ENCODE data around the gene TLR6.
A peak's percentile ranks its signal among the peaks of the same experiment; 100 is the strongest.

TLR6 gene

GRCh38 chr4:38870098-38870808 lies 13.6 kb upstream of the TLR6 start:
- Histone ChIP-seq H3K4me3 (ENCODE audit: low read depth, low read length) (no peak overlapping the region), H3K27me3 (replicated peaks) (no peaks in the 10 kb centered on the region), H3K27ac (no peak overlapping the region), H3K36me3 (replicated peaks) (peaks cover 23% of the 10 kb centered on the region)
- in situ Hi-C loops (cut with HindIII; ENCODE audit: low pct_ligation_motif_present, low sequenced_read_pairs), result no loop called here
- no peak for DNase-seq
- TF ChIP-seq, protein P1, sequence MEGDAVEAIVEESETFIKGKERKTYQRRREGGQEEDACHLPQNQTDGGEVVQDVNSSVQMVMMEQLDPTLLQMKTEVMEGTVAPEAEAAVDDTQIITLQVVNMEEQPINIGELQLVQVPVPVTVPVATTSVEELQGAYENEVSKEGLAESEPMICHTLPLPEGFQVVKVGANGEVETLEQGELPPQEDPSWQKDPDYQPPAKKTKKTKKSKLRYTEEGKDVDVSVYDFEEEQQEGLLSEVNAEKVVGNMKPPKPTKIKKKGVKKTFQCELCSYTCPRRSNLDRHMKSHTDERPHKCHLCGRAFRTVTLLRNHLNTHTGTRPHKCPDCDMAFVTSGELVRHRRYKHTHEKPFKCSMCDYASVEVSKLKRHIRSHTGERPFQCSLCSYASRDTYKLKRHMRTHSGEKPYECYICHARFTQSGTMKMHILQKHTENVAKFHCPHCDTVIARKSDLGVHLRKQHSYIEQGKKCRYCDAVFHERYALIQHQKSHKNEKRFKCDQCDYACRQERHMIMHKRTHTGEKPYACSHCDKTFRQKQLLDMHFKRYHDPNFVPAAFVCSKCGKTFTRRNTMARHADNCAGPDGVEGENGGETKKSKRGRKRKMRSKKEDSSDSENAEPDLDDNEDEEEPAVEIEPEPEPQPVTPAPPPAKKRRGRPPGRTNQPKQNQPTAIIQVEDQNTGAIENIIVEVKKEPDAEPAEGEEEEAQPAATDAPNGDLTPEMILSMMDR (IDR thresholded peaks at IDR 0.05; ENCODE audit: low read depth, low read length, missing control alignments), result no peak

DNA sequence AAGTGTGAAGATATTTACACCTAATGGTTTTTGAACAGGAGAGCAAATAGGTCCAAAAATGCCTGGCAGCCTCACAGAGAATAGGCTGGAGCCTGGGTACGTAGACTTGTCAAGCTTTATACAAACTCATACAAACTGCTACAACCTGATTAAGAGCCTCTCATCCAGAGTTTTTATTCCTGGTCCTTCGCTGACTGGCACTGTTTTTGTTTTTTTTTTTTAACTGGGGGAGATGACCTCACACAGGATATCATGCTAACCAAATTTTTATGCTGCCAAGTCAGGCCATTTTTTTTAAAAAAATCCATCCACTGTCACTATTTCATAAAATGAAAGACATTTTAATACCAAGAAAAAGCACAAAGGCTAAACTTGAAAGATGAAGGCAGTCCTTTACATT lies 12.9 kb upstream of the TLR6 start:
- Histone ChIP-seq H3K36me3 (replicated peaks) (peaks cover 23% of the 10 kb centered on the region), H3K4me3 (ENCODE audit: low read depth, low read length) (peak overlapping the region; percentile 65), H3K27me3 (replicated peaks) (no peaks in the 10 kb centered on the region), H3K27ac (peak overlapping the region; percentile 93)
- DNase-seq, result no peak
- in situ Hi-C loops (cut with HindIII; ENCODE audit: low pct_ligation_motif_present, low sequenced_read_pairs), result no loop called here
- TF ChIP-seq, protein P1 (IDR thresholded peaks at IDR 0.05; ENCODE audit: low read depth, low read length, missing control alignments), result no peak

DNA sequence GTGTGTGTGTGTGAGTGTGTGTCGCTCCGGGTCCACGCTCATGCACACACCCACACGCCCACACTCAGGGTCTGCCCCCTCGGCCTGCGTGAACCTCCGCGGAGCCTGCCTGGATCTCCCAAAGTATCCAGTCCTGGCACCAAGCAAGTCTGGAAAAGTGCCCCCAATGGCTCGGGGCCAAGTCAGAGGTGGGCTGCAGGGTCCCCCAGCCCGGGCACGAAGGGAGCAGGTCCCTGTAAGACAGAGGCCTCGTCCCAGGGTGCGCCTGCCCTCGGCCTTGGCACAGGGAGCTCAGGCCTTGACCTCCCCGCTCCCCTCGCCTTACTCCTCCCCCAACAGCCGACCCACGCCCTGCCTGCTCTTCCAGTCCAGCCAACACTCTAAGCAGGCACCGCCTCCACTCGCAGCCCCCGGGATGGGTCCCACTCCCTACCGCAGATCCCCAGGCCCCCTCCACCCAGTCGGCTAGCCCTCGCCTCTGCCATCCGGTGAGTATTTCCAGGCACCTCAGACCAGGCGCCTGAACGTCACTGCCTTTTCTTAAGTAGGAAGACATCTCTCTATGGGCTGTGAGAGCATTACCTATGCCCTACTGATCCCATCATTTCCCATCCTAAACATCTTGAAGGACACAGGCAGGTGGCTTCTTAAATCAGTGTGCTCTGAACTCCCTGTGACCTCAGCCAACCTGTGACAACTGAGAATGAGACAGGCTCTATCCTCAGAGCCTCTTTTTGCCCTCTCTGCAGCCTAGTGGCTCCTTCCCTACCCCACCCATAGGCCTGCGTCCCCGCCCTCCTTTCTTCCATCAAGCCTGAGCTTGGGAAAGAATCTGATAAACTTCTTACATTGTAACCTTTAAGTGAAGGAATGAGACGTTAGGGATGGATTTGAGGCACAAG lies 11.7 kb upstream of the TLR6 start:
- no peak for DNase-seq
- peak overlapping the region; percentile 93 for H3K27ac ChIP-seq
- in situ Hi-C loops (cut with HindIII; ENCODE audit: low pct_ligation_motif_present, low sequenced_read_pairs), result no loop called here
- H3K27me3 ChIP-seq (replicated peaks), result no peaks in the 10 kb centered on the region
- TF ChIP-seq, protein P1 (IDR thresholded peaks at IDR 0.05; ENCODE audit: low read depth, low read length, missing control alignments), result no peak
- peak overlapping the region; percentile 65 for H3K4me3 ChIP-seq (ENCODE audit: low read depth, low read length)
- H3K36me3 ChIP-seq (replicated peaks), result peaks cover 23% of the 10 kb centered on the region

GRCh38 chr4:38867478-38868058 lies 11.0 kb upstream of the TLR6 start, which contains the start of gene FAM114A1:
FAM114A1 (plus strand) TSS chr4:38867806; CDS start chr4:38878079, 10,273 bp downstream.
- no peaks in the 10 kb centered on the region for H3K27me3 ChIP-seq (replicated peaks)
- peak within 1 kb of the TSS; percentile 65 for H3K4me3 ChIP-seq (ENCODE audit: low read depth, low read length)
- TF ChIP-seq, protein P1 (IDR thresholded peaks at IDR 0.05; ENCODE audit: low read depth, low read length, missing control alignments), result no peak
- H3K36me3 ChIP-seq (replicated peaks), result peaks cover 18% of the 10 kb centered on the region
- DNase-seq, result peak; percentile 61
- peak within 1 kb of the TSS; percentile 93 for H3K27ac ChIP-seq
- in situ Hi-C loops (cut with HindIII; ENCODE audit: low pct_ligation_motif_present, low sequenced_read_pairs), result no loop called here

GRCh38 chr4:38866973-38867477 lies 10.4 kb upstream of the TLR6 start:
- TF ChIP-seq, protein P1 (IDR thresholded peaks at IDR 0.05; ENCODE audit: low read depth, low read length, missing control alignments), result no peak
- Histone ChIP-seq H3K27me3 (replicated peaks) (no peaks in the 10 kb centered on the region), H3K36me3 (replicated peaks) (peaks cover 15% of the 10 kb centered on the region), H3K27ac (peak overlapping the region; percentile 93), H3K4me3 (ENCODE audit: low read depth, low read length) (peak overlapping the region; percentile 65)
- in situ Hi-C loops (cut with HindIII; ENCODE audit: low pct_ligation_motif_present, low sequenced_read_pairs), result no loop called here
- DNase-seq, result no peak
